Measurements from ENCODE around the gene RBMS2.
"Not testable (repeated sequence)": the region's sequence is repeated elsewhere in the genome, so short reads cannot be mapped to it uniquely, and the experiment has no call there.

Gene RBMS2

GRCh38 chr12:56520048-56520447 is 1.6 kb upstream of the RBMS2 start:
- DNase-seq, result no peak

GRCh38 chr12:56520506-56520905 is 1.1 kb upstream of the RBMS2 start:
- no peak for DNase-seq

GRCh38 chr12:56521209-56521589 is 421 bp upstream of the RBMS2 start:
- no peak for DNase-seq

GRCh38 chr12:56522411-56523193 is 982 bp downstream of the RBMS2 start:
- no peak for DNase-seq

GRCh38 chr12:56528846-56529245 is 7.2 kb downstream of the RBMS2 start:
- no peak for DNase-seq

GRCh38 chr12:56529656-56530055 is 8.0 kb downstream of the RBMS2 start:
- no peak for DNase-seq

GRCh38 chr12:56530390-56531055 is 8.9 kb downstream of the RBMS2 start:
- no peak for DNase-seq

- DNase-seq, result no peak
Observed at GRCh38 chr12:56537546-56537945, 15.9 kb downstream of the RBMS2 start.

- no peak for DNase-seq
Observed at GRCh38 chr12:56541631-56542030, 20.0 kb downstream of the RBMS2 start.

GRCh38 chr12:56542164-56542563 is 20.5 kb downstream of the RBMS2 start:
- DNase-seq, result no peak

GRCh38 chr12:56545023-56545604 is 23.5 kb downstream of the RBMS2 start:
- no peak for DNase-seq

GRCh38 chr12:56546680-56547079 is 25.1 kb downstream of the RBMS2 start:
- no peak for DNase-seq

GRCh38 chr12:56551070-56551469 is 29.4 kb downstream of the RBMS2 start:
- no peak for DNase-seq

- DNase-seq, result peak; percentile 49
Observed at GRCh38 chr12:56565510-56566101, 44.0 kb downstream of the RBMS2 start.

- DNase-seq, result no peak
Observed at GRCh38 chr12:56568146-56568545, 46.5 kb downstream of the RBMS2 start.

GRCh38 chr12:56571121-56571520 is 49.5 kb downstream of the RBMS2 start:
- DNase-seq, result no peak

- DNase-seq, result no peak
Observed at GRCh38 chr12:56572288-56572687, 50.7 kb downstream of the RBMS2 start.

- DNase-seq, result no peak
Observed at GRCh38 chr12:56574210-56574609, 52.6 kb downstream of the RBMS2 start.

GRCh38 chr12:56577248-56577647 is 55.6 kb downstream of the RBMS2 start:
- DNase-seq, result not testable (repeated sequence)

GRCh38 chr12:56578983-56579546 is 57.4 kb downstream of the RBMS2 start:
- DNase-seq, result no peak

- DNase-seq, result peak; percentile 36
Observed at GRCh38 chr12:56581418-56582145, 60.0 kb downstream of the RBMS2 start.

GRCh38 chr12:56585098-56585497 is 63.5 kb downstream of the RBMS2 start:
- DNase-seq, result no peak

GRCh38 chr12:56589783-56590182 is 68.2 kb downstream of the RBMS2 start:
- no peak for DNase-seq
